ENCODE measurements around the gene CFAP91. TPM values are rescaled to one million over a fixed set of nuclear protein-coding genes. Genes with fewer than 3 reads are reported as not detected.

CFAP91 gene
- polyA plus RNA-seq, 3 donors, result 21.8 to 36.0 (median 22.1) TPM

- DNase-seq (ENCODE audit: extremely low read depth in 1 of 11, low read depth in 9 of 11, low spot score in 4 of 11), result no peak
These were observed 20.2 kb downstream of the CFAP91 start for GRCh38 chr3:119723022-119723421.

GRCh38 chr3:119726909-119727308 is 24.1 kb downstream of the CFAP91 start:
- no peak for DNase-seq (ENCODE audit: extremely low read depth in 1 of 11, low read depth in 9 of 11, low spot score in 4 of 11)

GRCh38 chr3:119729996-119730395 is 27.2 kb downstream of the CFAP91 start:
- DNase-seq (ENCODE audit: extremely low read depth in 1 of 11, low read depth in 9 of 11, low spot score in 4 of 11), result no peak

GRCh38 chr3:119731560-119732343 is 28.9 kb downstream of the CFAP91 start:
- DNase-seq (ENCODE audit: extremely low read depth in 1 of 11, low read depth in 9 of 11, low spot score in 4 of 11), result no peak

DNA sequence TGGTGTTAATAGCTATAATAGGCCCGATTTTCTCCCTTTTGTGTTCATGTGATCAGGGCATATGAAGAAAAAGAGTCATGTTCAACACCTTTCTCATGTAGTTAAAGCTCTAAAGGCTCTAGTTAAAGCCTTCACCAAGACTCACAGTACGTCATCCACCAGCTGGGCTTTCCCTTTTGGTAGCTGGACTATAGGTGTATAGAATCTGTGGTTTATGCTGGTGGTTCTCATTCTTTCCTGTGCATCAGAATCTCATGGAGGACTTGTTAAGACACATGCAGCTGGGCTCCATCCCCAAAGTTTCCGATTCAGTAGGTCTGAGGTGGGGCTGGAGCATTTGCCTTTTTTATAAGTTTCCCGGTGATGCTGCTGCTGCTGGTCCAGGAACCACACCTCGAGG is 31.0 kb downstream of the CFAP91 start:
- DNase-seq (ENCODE audit: extremely low read depth in 1 of 11, low read depth in 9 of 11, low spot score in 4 of 11), result no peak

- DNase-seq (ENCODE audit: extremely low read depth in 1 of 11, low read depth in 9 of 11, low spot score in 4 of 11), result no peak
These were observed 35.9 kb downstream of the CFAP91 start for GRCh38 chr3:119738741-119739140.

GRCh38 chr3:119741657-119742590 is 39.1 kb downstream of the CFAP91 start:
- DNase-seq (ENCODE audit: extremely low read depth in 1 of 11, low read depth in 9 of 11, low spot score in 4 of 11), result no peak

GRCh38 chr3:119743921-119744320 is 41.1 kb downstream of the CFAP91 start:
- DNase-seq (ENCODE audit: extremely low read depth in 1 of 11, low read depth in 9 of 11, low spot score in 4 of 11), result no peak

GRCh38 chr3:119745942-119746341 is 43.1 kb downstream of the CFAP91 start:
- DNase-seq (ENCODE audit: extremely low read depth in 1 of 11, low read depth in 9 of 11, low spot score in 4 of 11), result no peak

GRCh38 chr3:119746423-119746822 is 43.6 kb downstream of the CFAP91 start:
- DNase-seq (ENCODE audit: extremely low read depth in 1 of 11, low read depth in 9 of 11, low spot score in 4 of 11), result no peak

DNA sequence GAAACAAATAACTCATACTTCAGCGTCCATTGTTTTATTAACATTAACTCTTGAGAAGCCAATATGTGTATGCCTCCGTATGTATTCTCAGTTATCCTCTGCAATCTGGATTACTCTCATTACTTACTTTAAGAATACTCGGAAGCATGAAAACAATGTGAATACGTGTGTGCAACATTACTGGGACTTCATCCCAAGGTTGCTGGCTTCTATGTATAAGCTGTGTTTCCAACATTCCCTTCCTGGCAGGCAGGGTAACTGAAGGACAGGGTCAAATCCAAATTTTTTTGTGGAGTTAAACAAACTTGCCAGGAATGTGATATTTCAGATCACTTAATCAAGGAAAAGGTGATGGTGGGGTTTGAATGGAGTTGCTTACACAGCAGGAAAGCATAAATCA is 44.5 kb downstream of the CFAP91 start:
- DNase-seq (ENCODE audit: extremely low read depth in 1 of 11, low read depth in 9 of 11, low spot score in 4 of 11), result peak in 1 of 11 donors; percentile 1

- peak in 4 of 11 donors; percentile 1 to 18 (median 4) for DNase-seq (ENCODE audit: extremely low read depth in 1 of 11, low read depth in 9 of 11, low spot score in 4 of 11)
These were observed 46.2 kb downstream of the CFAP91 start for GRCh38 chr3:119748991-119749390.

DNA sequence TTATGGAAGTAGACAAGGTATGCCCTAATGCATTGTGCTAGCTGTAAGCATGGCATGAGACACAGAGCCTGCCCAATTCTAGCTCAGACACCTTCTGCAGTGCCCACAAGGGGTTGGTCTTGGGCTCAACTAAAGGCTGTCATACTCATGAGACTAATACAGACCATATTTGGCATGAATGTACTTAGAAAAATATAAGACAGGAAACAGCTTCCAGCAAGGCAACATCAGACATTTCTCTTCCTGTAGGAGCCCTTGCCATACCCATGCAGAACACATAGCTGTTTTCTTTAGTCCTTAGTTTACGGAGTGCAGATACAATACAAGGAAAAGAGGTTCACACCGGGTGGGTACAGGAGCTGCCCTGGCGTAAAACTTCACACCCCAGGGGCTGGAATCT is 48.6 kb downstream of the CFAP91 start:
- DNase-seq (ENCODE audit: extremely low read depth in 1 of 11, low read depth in 9 of 11, low spot score in 4 of 11), result no peak

Other genes starting within 250 kb of the CFAP91 start
- 10 to 100 TPM; 51.1 to 56.7 (median 53.1) TPM for gene TMEM39A, start 239.4 kb upstream of the CFAP91 start, polyA plus RNA-seq (ENCODE audit: insufficient read length in 3 of 3)
- 10 to 100 TPM; 22.9 to 28.2 (median 27.7) TPM for gene POGLUT1, start 234.1 kb upstream of the CFAP91 start, polyA plus RNA-seq (ENCODE audit: insufficient read length in 3 of 3)
- 100 to 1,000 TPM in 2 of 3 donors, 10 to 100 TPM in 1; 95.8 to 104 (median 103) TPM for gene TIMMDC1, start 204.5 kb upstream of the CFAP91 start, polyA plus RNA-seq (ENCODE audit: insufficient read length in 3 of 3)
- gene CD80, start 143.4 kb upstream of the CFAP91 start, polyA plus RNA-seq (ENCODE audit: insufficient read length in 3 of 3), result under 1 TPM; 0.17 to 0.27 (median 0.17) TPM
- 1 to 10 TPM; 6.3 to 7.5 (median 7.0) TPM for gene ADPRH, start 123.5 kb upstream of the CFAP91 start, polyA plus RNA-seq (ENCODE audit: insufficient read length in 3 of 3)
- 1 to 10 TPM; 7.1 to 7.4 (median 7.2) TPM for gene PLA1A, start 105.1 kb upstream of the CFAP91 start, polyA plus RNA-seq (ENCODE audit: insufficient read length in 3 of 3)
- 1 to 10 TPM; 3.4 to 5.6 (median 5.3) TPM for gene POPDC2, start 42.4 kb upstream of the CFAP91 start, polyA plus RNA-seq (ENCODE audit: insufficient read length in 3 of 3)
- 10 to 100 TPM; 41.4 to 48.1 (median 44.0) TPM for gene COX17, start 25.6 kb upstream of the CFAP91 start, polyA plus RNA-seq (ENCODE audit: insufficient read length in 3 of 3)
- 1 to 10 TPM in 1 of 3 donors, under 1 TPM in 2; 0.66 to 1.1 (median 0.84) TPM for gene NR1I2, start 79.1 kb downstream of the CFAP91 start, polyA plus RNA-seq (ENCODE audit: insufficient read length in 3 of 3)